GM19452 (cell line): ENCODE measurements around the gene GCK.

ENCODE experiments used
- ATAC-seq: cut with Tn5 transposase; IDR thresholded peaks from one replicate; pipeline ENCODE4 v1.9.1; 2021; ENCODE audit not compliant: unreplicated experiment

The GCK gene

GRCh38 chr7:44189286-44189992 lies at the start of gene GCK:
Gene GCK (minus strand): TSS chr7:44189439. CDS start chr7:44188953, 486 bp downstream.
- ATAC-seq: no peak

GRCh38 chr7:44238116-44238695 lies 49.0 kb upstream of the GCK start:
- no peak for ATAC-seq

GRCh38 chr7:44237696-44238095 lies 48.5 kb upstream of the GCK start:
- ATAC-seq: no peak

- ATAC-seq: no peak
These were observed 47.1 kb upstream of the GCK start for GRCh38 chr7:44236333-44236728.

GRCh38 chr7:44235582-44236332 lies 46.5 kb upstream of the GCK start:
- ATAC-seq: no peak

GRCh38 chr7:44235066-44235465 lies 45.8 kb upstream of the GCK start:
- ATAC-seq: no peak

GRCh38 chr7:44232901-44233715 lies 43.9 kb upstream of the GCK start:
- ATAC-seq: no peak

GRCh38 chr7:44232396-44232795 lies 43.2 kb upstream of the GCK start:
- ATAC-seq: no peak

- no peak for ATAC-seq
These were observed 41.8 kb upstream of the GCK start for GRCh38 chr7:44231088-44231487.

GRCh38 chr7:44230286-44230685 lies 41.0 kb upstream of the GCK start:
- ATAC-seq: no peak

- ATAC-seq: no peak
These were observed 40.4 kb upstream of the GCK start for GRCh38 chr7:44229546-44230105.

- ATAC-seq: no peak
These were observed 39.5 kb upstream of the GCK start for GRCh38 chr7:44228571-44229350.

GRCh38 chr7:44227911-44228310 lies 38.7 kb upstream of the GCK start:
- ATAC-seq: no peak

GRCh38 chr7:44226396-44226753 lies 37.1 kb upstream of the GCK start:
- ATAC-seq: no peak

- no peak for ATAC-seq
These were observed 36.5 kb upstream of the GCK start for GRCh38 chr7:44225566-44226395.

GRCh38 chr7:44224974-44225565 lies 35.8 kb upstream of the GCK start:
- no peak for ATAC-seq

- no peak for ATAC-seq
These were observed 35.1 kb upstream of the GCK start for GRCh38 chr7:44224080-44224973.
